ENCODE data around the gene BLTP3B. TPM values are rescaled to one million over a fixed set of nuclear protein-coding genes. Genes with fewer than 3 reads are reported as not detected.
"Not testable (repeated sequence)": the region's sequence is repeated elsewhere in the genome, so short reads cannot be mapped to it uniquely, and the experiment has no call there.

BLTP3B gene
- total RNA-seq, 2 donors from 2014 or later: 15.4 to 19.0 TPM

- H3K4me3 ChIP-seq: no peak overlapping the region
- H3K27me3 ChIP-seq: no peaks in the 10 kb centered on the region
- no peak overlapping the region for H3K27ac ChIP-seq
- H3K4me1 ChIP-seq: peaks cover 0 to 25% of the 10 kb centered on the region in 2 donors
- peak; percentile 21 for DNase-seq (ENCODE audit: low spot score)
- no peak for TF ChIP-seq CTCF (IDR thresholded peaks at IDR 0.05)
- H3K36me3 ChIP-seq: no peaks in the 10 kb centered on the region
- H3K9me3 ChIP-seq: no peaks in the 10 kb centered on the region
Measured at GRCh38 chr12:100187068-100187467, 44.4 kb upstream of the BLTP3B start.

GRCh38 chr12:100186071-100186470 lies 43.4 kb upstream of the BLTP3B start:
- no peaks in the 10 kb centered on the region for H3K9me3 ChIP-seq
- TF ChIP-seq CTCF (IDR thresholded peaks at IDR 0.05): no peak
- H3K4me1 ChIP-seq: peaks cover 0 to 25% of the 10 kb centered on the region in 2 donors
- peak; percentile 50 for DNase-seq (ENCODE audit: low spot score)
- H3K36me3 ChIP-seq: no peaks in the 10 kb centered on the region
- no peaks in the 10 kb centered on the region for H3K27me3 ChIP-seq
- no peak overlapping the region for H3K27ac ChIP-seq
- no peak overlapping the region for H3K4me3 ChIP-seq

- H3K27ac ChIP-seq: peak overlapping the region in 1 of 2 donors; percentile 22
- no peaks in the 10 kb centered on the region for H3K27me3 ChIP-seq
- no peaks in the 10 kb centered on the region for H3K36me3 ChIP-seq
- H3K4me3 ChIP-seq: peak overlapping the region in 1 of 2 donors; percentile 15
- TF ChIP-seq CTCF (IDR thresholded peaks at IDR 0.05): no peak
- peak; percentile 44 for DNase-seq (ENCODE audit: low spot score)
- no peaks in the 10 kb centered on the region for H3K9me3 ChIP-seq
- peaks cover 0 to 25% of the 10 kb centered on the region in 2 donors for H3K4me1 ChIP-seq
Measured at GRCh38 chr12:100185361-100185894, 42.8 kb upstream of the BLTP3B start.

GRCh38 chr12:100184549-100185145 lies 42.0 kb upstream of the BLTP3B start:
- H3K36me3 ChIP-seq: no peaks in the 10 kb centered on the region
- DNase-seq (ENCODE audit: low spot score): peak; percentile 18
- no peak for TF ChIP-seq CTCF (IDR thresholded peaks at IDR 0.05)
- H3K27me3 ChIP-seq: no peaks in the 10 kb centered on the region
- H3K4me1 ChIP-seq: peaks cover 0 to 25% of the 10 kb centered on the region in 2 donors
- no peak overlapping the region for H3K27ac ChIP-seq
- H3K9me3 ChIP-seq: no peaks in the 10 kb centered on the region
- no peak overlapping the region for H3K4me3 ChIP-seq

- Histone ChIP-seq H3K27me3 (no peaks in the 10 kb centered on the region), H3K36me3 (no peaks in the 10 kb centered on the region), H3K4me3 (no peak overlapping the region), H3K4me1 (no peaks in the 10 kb centered on the region), H3K27ac (no peak overlapping the region), H3K9me3 (no peaks in the 10 kb centered on the region)
- TF ChIP-seq CTCF (IDR thresholded peaks at IDR 0.05): no peak
- no peak for DNase-seq (ENCODE audit: low spot score)
Measured at GRCh38 chr12:100179252-100179651, 36.6 kb upstream of the BLTP3B start.

- not testable (repeated sequence) for H3K36me3 ChIP-seq; H3K27ac ChIP-seq; DNase-seq (ENCODE audit: low spot score); H3K4me1 ChIP-seq; H3K27me3 ChIP-seq; H3K4me3 ChIP-seq; H3K9me3 ChIP-seq
Measured at GRCh38 chr12:100176493-100176892, 33.8 kb upstream of the BLTP3B start.
